Cardiac fibroblast (primary cell): ENCODE results near the gene TATDN2.

Source experiments
- DNase-seq, 2 donors: peaks; one replicate each; pipeline versions ENCODE4 v3.0.0 to v3.0.0-alpha.2; 2010; ENCODE audit warnings: low read depth in 2 of 2
- H3K4me3 ChIP-seq, 2 donors: replicated peaks in 1 of 2; 1 replicate in 1 of 2; 2 replicates in 1 of 2; pipeline ENCODE4 v1.5.1; 2011; ENCODE audit warnings: low read depth in 2 of 2, low read length in 2 of 2, mild to moderate bottlenecking in 2 of 2, moderate library complexity in 1 of 2
- CTCF ChIP-seq: IDR thresholded peaks from one replicate; pipeline ENCODE4 v1.5.1; 2011; ENCODE audit warnings: low read depth, mild to moderate bottlenecking, low read length, inconsistent platforms

TATDN2 gene

GRCh38 chr3:10247679-10248183 is 528 bp upstream of the TATDN2 start:
- DNase-seq, result no peak
- TF ChIP-seq CTCF, result no peak

GRCh38 chr3:10248984-10249748 is 907 bp downstream of the TATDN2 start:
- TF ChIP-seq CTCF, result no peak
- no peak for DNase-seq
- H3K4me3 ChIP-seq, result peak overlapping the region; percentile 78 to 88

More at GRCh38 chr3:10247679-10248183, 528 bp upstream of the TATDN2 start:
- peak overlapping the region; percentile 46 to 88 for H3K4me3 ChIP-seq

GRCh38 chr3:10249833-10250232 is 1.6 kb downstream of the TATDN2 start:
- no peak for TF ChIP-seq CTCF
- H3K4me3 ChIP-seq, result peak overlapping the region; percentile 78 to 88
- no peak for DNase-seq

GRCh38 chr3:10251006-10251405 is 2.7 kb downstream of the TATDN2 start:
- TF ChIP-seq CTCF, result no peak
- peak overlapping the region in 1 of 2 donors; percentile 88 for H3K4me3 ChIP-seq

GRCh38 chr3:10253731-10254130 is 5.5 kb downstream of the TATDN2 start:
- TF ChIP-seq CTCF, result no peak
- no peak overlapping the region for H3K4me3 ChIP-seq
- DNase-seq, result no peak

More at GRCh38 chr3:10251006-10251405, 2.7 kb downstream of the TATDN2 start:
- DNase-seq, result no peak

GRCh38 chr3:10255835-10256234 is 7.6 kb downstream of the TATDN2 start:
- no peak for TF ChIP-seq CTCF
- DNase-seq, result no peak
- H3K4me3 ChIP-seq, result no peak overlapping the region

GRCh38 chr3:10259036-10259435 is 10.8 kb downstream of the TATDN2 start:
- DNase-seq, result no peak
- TF ChIP-seq CTCF, result no peak
- no peak overlapping the region for H3K4me3 ChIP-seq
